Stimulated activated CD8-positive, alpha-beta memory T cell treated with anti-CD3 and anti-CD28 coated beads, Interleukin-7, amount 100 ng/mL, for 48 hours (primary cell): ENCODE results near the gene RBM22.

Source experiments
- DNase-seq, 2 donors: peaks; one replicate each; pipeline ENCODE4 v3.0.0-alpha.2; 2020; ENCODE audit warnings: low read depth in 1 of 2; ENCODE audit errors: extremely low read depth in 1 of 2

RBM22 gene

DNA sequence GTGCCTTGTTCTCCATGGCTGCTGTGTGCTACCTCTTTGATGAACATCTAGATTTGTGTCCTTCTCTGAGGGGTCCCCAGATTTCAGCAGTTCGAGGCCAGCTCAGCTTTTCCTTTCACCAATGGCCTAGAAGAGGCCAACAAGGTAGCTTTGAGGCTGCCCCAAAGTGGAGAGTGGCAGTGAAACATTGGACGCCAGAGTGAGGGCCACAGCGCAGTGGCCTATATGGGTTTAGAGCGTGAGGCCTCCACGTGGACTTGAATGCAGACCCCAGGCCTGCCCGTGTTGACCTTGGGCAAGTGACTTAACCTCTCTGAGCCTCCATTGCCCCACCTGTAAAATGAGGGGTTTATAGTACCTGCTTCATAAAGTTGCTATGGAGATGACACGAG lies 28.0 kb downstream of the RBM22 start:
- no peak for DNase-seq

DNA sequence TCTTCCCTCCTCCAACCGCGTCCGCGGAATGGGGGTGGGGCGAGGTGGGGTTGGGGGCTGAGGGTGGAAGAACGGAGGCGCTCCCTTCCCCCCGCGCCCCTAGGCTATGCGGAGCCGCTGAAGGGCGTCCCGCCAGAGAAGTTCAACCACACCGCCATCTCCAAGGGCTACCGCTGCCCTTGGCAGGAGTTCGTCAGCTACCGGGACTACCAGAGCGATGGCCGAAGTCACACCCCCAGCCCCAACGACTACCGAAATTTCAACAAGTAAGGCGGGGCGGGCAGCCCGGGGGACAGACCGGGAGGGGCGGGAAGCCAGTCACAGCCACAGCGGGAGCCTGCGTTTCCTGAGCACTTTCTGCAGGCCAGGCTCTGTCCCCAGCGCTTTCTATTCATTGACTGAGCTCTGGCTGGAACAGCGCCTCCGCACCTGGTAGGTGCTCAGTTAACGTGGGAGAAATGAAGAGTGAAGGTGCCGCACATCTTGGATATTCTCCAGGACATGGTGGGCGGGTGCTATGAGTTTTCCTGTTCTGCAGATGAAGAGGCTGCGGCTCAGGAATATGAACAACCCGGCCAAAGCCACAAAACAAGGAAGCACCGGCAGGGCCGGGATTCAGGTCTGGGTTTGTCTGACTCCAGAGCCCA lies 28.5 kb downstream of the RBM22 start:
- no peak for DNase-seq

DNA sequence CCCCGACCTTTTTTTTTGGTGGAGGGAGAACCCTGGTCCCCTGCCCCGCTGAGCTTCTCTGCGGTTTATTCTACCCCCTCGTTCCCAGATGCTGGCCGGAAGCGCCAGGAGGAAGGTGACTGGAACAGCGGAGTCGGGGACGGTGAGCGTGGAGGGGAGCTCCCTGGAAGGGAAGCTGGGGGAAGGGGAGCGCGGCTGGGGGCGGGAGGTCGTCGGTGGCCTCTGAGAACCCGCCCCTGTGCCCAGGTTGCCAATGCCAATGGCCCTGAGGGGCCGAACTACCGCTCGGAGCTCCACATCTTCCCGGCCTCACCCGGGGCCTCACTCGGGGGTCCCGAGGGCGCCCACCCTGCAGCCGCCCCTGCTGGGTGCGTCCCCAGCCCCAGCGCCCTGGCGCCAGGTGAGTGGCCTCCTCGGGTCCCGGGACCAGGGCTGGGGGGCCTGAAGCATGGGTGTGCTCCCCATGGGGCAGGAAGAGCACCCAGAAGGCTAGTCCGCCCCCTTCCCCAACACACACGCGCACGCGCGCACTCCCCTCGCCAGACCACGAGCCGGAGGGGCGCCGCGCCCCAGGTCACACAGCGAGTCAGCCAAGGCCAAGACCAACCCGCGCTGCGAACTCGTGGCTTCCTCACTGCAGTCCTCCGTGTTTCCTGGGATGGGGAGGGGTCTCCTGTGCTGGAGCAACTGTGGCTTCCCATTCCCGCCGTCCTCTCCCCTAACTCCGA lies 29.2 kb downstream of the RBM22 start:
- no peak for DNase-seq

GRCh38 chr5:150670948-150671310 lies 29.9 kb downstream of the RBM22 start:
- no peak for DNase-seq

DNA sequence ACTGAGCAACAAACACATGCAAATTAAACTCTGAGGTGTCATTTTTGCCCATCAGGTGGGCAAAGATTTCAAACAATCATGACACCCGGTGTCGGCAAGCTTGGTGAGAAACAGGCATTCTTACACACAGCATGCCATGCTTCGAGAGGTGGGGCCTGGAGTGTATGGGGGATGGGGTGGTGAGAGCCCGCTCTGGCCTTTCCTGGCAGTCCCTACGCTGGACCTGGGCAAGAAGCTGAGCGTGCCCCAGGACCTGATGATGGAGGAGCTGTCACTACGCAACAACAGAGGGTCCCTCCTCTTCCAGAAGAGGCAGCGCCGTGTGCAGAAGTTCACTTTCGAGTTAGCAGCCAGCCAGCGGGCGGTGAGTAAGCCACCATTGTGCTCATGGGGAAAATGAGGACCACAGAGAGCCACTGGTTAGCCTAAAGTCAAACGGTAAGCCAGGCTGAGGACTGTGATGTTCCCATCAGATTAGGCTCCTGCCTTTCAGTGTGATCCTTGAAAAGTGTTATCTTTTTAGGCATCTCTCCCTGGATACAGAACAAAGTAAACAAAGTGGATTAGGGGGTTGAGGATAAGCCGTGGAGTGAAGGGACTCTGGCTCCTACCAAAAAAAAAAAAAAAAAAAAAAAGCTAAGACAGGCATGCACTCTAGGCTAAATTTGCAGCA lies 30.5 kb downstream of the RBM22 start:
- DNase-seq, result no peak

- no peak for DNase-seq
These were observed 35.8 kb downstream of the RBM22 start for GRCh38 chr5:150665044-150665443.

DNA sequence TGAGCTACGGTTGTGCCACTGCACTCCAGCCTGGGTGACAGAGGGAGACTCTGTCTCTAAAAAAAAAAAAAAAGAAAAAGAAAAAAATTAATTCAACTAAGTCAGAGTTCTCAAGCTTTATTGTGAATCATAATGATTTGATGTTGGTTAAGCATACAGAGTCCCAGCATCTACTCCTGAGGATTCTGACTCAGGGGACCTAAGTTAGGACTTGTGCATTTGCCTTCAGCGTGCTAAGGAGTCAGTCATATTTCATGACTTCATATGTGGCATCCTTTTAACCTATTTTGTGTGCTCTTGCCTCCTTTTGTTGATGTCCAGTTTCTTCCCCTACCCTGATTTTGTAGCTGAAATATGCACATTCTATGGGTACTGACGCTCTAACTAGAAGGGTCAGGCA lies 36.9 kb downstream of the RBM22 start:
- no peak for DNase-seq

DNA sequence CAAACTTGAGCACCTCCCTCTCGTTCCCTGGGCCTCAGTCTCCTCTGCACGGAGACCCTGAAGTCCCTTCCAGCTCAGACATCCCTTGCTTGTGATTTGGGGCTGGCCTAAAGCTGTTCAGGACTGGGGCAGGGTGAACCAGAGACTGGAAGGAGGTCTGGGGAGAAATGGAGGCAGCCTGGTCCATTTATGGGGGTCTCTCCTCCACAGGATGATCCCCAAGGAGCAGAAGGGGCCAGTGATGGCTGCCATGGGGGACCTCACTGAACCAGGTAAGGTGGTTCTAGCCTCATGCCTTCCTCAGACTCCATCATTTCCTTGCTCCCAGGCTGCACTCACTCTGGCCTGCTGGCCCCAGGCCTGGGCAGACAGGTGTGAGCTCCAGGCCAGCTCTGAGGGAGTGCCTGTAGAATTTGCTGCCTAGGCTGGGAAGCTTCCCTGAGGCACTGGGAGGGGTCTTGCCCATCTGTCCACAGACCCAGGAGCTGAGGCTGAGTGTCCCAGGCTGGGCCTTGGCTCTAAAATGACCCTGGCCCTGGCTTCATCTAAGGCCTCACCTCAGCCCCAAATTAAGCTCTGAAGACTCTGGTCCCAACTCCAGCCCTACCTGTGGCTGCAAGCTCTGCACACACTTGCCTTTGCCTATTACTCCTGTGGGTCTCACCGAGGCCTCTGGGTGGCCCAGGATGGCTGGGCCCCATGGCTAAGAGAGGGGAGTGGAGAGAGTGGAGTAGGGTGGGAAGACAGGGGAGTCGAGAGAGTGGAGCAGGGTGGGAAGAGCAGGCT lies 37.9 kb downstream of the RBM22 start:
- DNase-seq, result no peak

DNA sequence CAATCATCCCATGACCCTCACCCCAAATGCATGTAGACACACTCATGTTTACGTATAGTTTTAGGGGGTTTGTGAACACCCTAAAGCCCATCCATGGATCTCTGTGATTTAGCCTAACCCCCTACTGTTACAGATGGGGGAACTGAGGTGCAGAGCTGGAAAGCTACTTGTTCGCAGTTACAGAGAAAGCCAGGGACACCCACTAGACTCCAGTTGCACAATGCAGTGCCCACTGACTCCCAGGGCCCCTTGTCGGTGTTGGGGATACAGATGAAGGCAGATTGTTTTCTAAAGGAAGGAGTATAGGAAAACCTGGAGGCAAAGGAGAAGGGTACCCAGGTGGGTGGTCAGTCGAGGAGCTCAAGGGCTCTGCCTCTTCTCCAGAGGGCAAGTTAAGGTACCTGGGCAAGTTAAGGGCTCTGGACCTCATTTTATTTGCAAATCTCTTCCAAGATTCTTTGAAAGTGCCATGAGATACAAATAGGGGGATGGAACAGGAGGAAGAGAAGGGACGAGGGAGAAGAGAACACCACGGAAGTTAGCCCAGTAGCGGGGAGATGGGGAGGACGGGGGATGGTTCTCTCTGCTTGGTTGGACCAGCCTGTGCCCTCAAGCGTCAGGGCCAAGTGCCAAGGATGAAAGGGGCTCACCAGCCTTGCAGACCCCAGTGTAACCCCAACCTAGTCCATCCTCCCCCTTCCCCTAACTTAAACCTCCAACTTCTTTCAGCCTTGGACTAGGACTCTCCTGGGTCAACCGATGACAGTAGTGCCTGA lies 38.9 kb downstream of the RBM22 start:
- no peak for DNase-seq

- DNase-seq, result no peak
These were observed 39.8 kb downstream of the RBM22 start, which contains the start of gene MYOZ3 for GRCh38 chr5:150661086-150661485. TSS of gene MYOZ3 (plus strand) at chr5:150661251. CDS start at chr5:150662942, 1,691 bp downstream.

DNA sequence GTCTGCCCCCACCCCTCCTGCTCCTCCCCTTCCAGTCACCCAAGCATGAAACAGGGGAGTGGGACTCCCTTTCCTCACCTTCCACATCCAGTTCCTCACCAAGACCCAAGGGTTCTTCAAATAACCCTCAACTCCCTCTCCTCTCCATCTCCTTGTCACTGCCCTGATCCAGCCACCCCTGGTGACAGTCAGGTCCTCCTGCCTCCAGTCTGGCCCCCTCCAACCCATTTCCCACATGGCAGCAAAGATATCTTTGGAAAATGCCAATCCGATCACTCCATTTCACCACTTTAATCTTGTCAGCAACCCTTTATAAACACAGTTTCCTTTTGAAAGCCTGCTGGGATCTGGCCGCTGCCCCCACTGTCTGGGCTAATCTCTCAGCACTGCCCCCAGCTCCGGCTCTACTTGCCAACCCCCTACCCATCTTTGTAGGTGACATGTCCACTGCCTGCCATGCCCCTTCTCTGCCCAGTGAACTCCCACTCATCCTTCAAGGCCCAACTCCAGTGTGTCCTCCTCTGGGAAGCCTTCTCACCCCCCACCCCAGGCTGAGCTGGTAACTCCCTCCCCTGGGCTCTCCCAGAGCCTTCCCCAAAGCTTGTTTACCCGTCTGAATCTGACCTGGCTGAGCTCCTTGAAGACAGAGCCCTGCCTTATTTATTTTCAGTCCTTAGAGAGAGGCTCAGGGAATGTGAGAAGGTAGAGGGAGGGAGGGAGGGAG lies 40.6 kb downstream of the RBM22 start:
- DNase-seq, result no peak

- no peak for DNase-seq
These were observed 41.3 kb downstream of the RBM22 start for GRCh38 chr5:150659360-150660107.

DNA sequence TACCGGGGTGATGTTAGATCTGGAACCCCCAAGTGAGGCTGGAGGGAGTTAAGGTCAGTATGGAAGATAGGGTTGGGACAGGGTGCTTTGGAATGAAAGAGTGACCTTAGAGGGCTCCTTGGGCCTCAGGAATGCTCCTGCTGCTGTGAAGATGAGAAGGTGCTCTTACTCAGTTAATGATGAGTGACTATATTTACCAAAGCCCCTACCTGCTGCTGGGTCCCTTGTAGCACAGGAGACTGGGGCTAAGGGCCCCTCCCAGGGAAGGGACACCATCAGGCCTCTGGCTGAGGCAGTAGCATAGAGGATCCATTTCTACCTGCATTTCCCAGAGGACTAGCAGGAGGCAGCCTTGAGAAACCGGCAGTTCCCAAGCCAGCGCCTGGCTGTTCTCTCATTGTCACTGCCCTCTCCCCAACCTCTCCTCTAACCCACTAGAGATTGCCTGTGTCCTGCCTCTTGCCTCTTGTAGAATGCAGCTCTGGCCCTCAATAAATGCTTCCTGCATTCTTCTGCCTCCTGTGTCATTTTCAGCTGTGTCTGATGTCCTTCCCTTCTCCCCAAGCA lies 42.1 kb downstream of the RBM22 start:
- DNase-seq, result no peak

DNA sequence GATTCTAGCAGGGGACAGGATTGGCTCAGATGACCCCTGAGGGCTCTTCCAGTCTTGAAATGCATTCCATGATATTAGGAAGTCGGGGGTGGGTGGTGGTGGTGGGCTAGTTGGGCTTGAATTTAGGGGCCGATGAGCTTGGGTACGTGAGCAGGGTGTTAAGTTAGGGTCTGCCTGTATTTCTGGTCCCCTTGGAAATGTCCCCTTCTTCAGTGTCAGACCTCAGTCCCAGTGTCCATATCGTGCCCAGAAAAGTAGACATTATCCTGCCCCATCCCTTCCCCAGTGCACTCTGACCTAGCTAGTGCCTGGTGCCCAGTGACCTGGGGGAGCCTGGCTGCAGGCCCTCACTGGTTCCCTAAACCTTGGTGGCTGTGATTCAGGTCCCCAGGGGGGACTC lies 42.7 kb downstream of the RBM22 start:
- no peak for DNase-seq

DNA sequence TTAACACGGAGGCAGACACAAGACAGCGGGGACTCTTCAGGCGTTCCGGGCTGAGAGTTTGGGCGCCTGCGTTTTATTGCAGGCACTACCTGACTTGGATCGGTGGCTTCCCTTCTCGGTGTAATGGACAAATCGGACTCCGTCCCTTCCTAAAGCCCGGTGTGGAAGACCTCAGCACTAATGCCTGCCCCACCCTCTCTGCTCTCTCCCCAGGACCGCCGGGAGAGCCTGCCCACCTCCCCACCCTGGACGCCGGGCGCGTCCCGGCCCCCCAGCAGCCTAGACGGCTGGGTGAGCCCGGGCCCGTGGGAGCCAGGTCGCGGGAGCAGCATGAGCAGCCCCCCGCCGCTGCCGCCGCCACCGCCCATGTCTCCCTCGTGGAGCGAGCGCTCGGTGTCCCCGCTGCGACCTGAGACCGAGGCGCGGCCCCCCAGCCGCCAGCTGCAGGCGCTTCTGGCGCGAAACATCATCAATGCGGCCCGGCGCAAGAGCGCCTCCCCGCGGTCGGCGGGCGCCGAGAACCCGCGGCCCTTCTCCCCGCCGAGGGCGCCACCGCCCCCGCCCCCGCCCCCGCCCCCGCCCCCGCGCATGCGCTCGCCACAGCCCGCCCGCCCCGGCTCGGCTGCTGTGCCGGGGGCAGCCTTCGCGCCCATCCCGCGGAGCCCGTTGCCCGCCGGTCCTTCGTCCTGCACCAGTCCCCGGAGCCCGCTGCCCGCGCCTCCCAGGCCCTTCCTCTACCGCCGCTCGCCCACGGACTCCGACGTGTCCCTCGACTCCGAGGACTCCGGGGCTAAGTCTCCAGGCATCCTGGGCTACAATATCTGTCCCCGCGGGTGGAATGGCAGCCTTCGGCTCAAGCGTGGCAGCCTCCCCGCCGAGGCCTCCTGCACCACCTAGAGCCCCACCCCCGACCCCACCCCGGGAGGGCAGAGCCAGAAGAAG lies 44.4 kb downstream of the RBM22 start:
- DNase-seq, result peak; percentile 31 to 47

DNA sequence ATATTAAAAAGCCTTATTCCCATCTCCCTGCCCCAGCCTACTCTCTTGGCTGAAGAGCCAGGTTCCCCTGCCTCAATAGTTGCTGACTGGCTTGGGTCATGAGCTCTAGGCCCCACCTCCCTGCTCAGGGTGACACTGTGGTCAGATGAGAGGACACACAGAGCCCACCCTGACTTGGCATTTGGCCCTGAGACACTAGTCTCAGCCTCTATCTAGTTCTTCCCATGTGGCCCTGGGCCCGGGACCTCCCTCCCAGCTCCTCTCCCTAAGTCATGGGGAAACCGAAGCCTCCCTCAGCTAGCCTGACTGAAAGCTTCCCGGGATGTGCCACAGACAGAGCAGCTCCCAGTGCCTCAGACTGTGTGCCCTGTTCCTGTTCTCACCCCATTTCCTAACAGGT lies 45.6 kb downstream of the RBM22 start:
- DNase-seq, result no peak

- DNase-seq, result no peak
These were observed 46.9 kb downstream of the RBM22 start for GRCh38 chr5:150653762-150654556.
